B cell (primary cell): ENCODE data around the gene POLR2J. TPM values are rescaled to one million over a fixed set of nuclear protein-coding genes. Genes with fewer than 3 reads are reported as not detected.
A peak's percentile ranks its signal among the peaks of the same experiment; 100 is the strongest.

ENCODE experiments used
- ATAC-seq: fragments of 200-7000 bp; cut with Tn5 transposase; one replicate; pipeline ENCODE4 v1.10.0; 2021; ENCODE audit warnings: low read depth, mild to moderate bottlenecking, moderate number of reproducible peaks, moderate library complexity
- CTCF ChIA-PET: fragments of 350-600 bp; sonication (Branson Sonifier 250); formaldehyde crosslinking; loops from one replicate; lab custom pipeline; 2021; ENCODE audit warnings: antibody characterized with exemption, inconsistent platforms; lab: Charles Lee
- POLR2A ChIA-PET: fragments of 350-600 bp; sonication (Branson Sonifier 250); formaldehyde crosslinking; loops from one replicate; lab custom pipeline; 2021; ENCODE audit warnings: antibody characterized with exemption; lab: Charles Lee
- DNase-seq: peaks from one replicate; pipeline ENCODE4 v3.0.0; 2013
- H2AFZ ChIP-seq: 2 replicates; pipeline ENCODE4 v1.6.1; 2012; ENCODE audit warnings: mild to moderate bottlenecking, low read depth, low read length; ENCODE audit not compliant: insufficient read depth, poor library complexity, severe bottlenecking
- H3K27ac ChIP-seq, 2 donors: 1 replicate in 1 of 2; 2 replicates in 1 of 2; pipeline ENCODE4 v1.5.1; 2012 to 2013; ENCODE audit warnings: low read length in 2 of 2, mild to moderate bottlenecking in 2 of 2, moderate library complexity in 1 of 2
- H3K27me3 ChIP-seq, 4 experiments: fragments of 200-600 bp in 1 of 4; sonication (generic) in 1 of 4; replicated peaks in 1 of 4; 1 replicate in 2 of 4; 2 replicates in 2 of 4; pipeline versions ENCODE4 v1.6.1 to v1.7.0; 2013 to 2016; ENCODE audit warnings: low read length in 3 of 4, mild to moderate bottlenecking in 2 of 4, mixed read lengths in 1 of 4, moderate library complexity in 1 of 4; ENCODE audit not compliant: insufficient read depth in 4 of 4, control insufficient read depth in 3 of 4; ENCODE audit errors: control extremely low read depth in 1 of 4
- H3K36me3 ChIP-seq, 2 experiments: replicated peaks in 1 of 2; 1 replicate in 1 of 2; 2 replicates in 1 of 2; pipeline versions ENCODE4 v1.6.1 to v1.7.1; 2013; ENCODE audit warnings: low read length in 1 of 2; ENCODE audit not compliant: insufficient read depth in 2 of 2, control insufficient read depth in 1 of 2; ENCODE audit errors: control extremely low read depth in 1 of 2, extremely low read depth in 1 of 2
- H3K4me1 ChIP-seq, 2 donors: fragments of 200-600 bp in 1 of 2; sonication (generic) in 1 of 2; 1 replicate in 1 of 2; 2 replicates in 1 of 2; pipeline versions ENCODE4 v1.5.1 to v1.6.1; 2013 to 2017; ENCODE audit warnings: low read length in 2 of 2; ENCODE audit not compliant: control insufficient read depth in 2 of 2, insufficient read depth in 2 of 2
- H3K4me2 ChIP-seq: replicated peaks from 2 replicates; pipeline ENCODE3; 2012; ENCODE audit warnings: mild to moderate bottlenecking, low read depth, low read length; ENCODE audit not compliant: poor library complexity, severe bottlenecking
- H3K4me3 ChIP-seq, 5 experiments: fragments of 200-600 bp in 1 of 5; sonication (generic) in 1 of 5; 1 replicate in 3 of 5; 2 replicates in 2 of 5; pipeline versions ENCODE4 v1.5.1 to v1.7.0; 2011 to 2016; ENCODE audit warnings: low read length in 4 of 5, mild to moderate bottlenecking in 4 of 5, low read depth in 2 of 5, control low read depth in 1 of 5, moderate library complexity in 1 of 5; ENCODE audit not compliant: insufficient read depth in 1 of 5; ENCODE audit errors: control extremely low read depth in 1 of 5, extremely low read depth in 1 of 5
- H3K79me2 ChIP-seq: fragments of 200-600 bp; sonication (generic); one replicate; pipeline ENCODE4 v1.6.0; 2016; ENCODE audit warnings: low read length; ENCODE audit not compliant: control insufficient read depth, insufficient read depth
- H3K9ac ChIP-seq: fragments of 200-600 bp; sonication (generic); 2 replicates; pipeline ENCODE4 v1.6.1; 2017; ENCODE audit warnings: mild to moderate bottlenecking, low read length, moderate library complexity
- H3K9me3 ChIP-seq, 3 donors: one replicate each; pipeline versions ENCODE4 v1.6.1 to v1.7.1; 2013; ENCODE audit warnings: low read length in 2 of 3; ENCODE audit not compliant: control insufficient read depth in 2 of 3, insufficient read depth in 1 of 3; ENCODE audit errors: control extremely low read depth in 1 of 3
- H4K20me1 ChIP-seq: 2 replicates; pipeline ENCODE4 v1.6.0; 2012; ENCODE audit warnings: mild to moderate bottlenecking, low read length; ENCODE audit not compliant: insufficient read depth, control insufficient read depth, poor library complexity, severe bottlenecking
- H3K27ac Mint-ChIP-seq: one replicate; pipeline ENCODE4 v1.8.0; 2021; ENCODE audit warnings: mixed read lengths
- H3K27me3 Mint-ChIP-seq: one replicate; pipeline ENCODE4 v1.8.0; 2021; ENCODE audit warnings: mixed read lengths
- H3K4me1 Mint-ChIP-seq: one replicate; pipeline ENCODE4 v1.8.0; 2021; ENCODE audit warnings: mixed read lengths
- H3K4me3 Mint-ChIP-seq: one replicate; pipeline ENCODE4 v1.8.0; 2021; ENCODE audit warnings: mixed read lengths
- H3K9me3 Mint-ChIP-seq: one replicate; pipeline ENCODE4 v1.8.0; 2022; ENCODE audit warnings: mixed read lengths; ENCODE audit not compliant: insufficient read depth
- CTCF ChIP-seq: fragments of 200-600 bp; IDR thresholded peaks from one replicate; pipeline ENCODE4 v1.8.0; 2022; ENCODE audit warnings: antibody characterized with exemption, mild to moderate bottlenecking
- EZH2 ChIP-seq: IDR thresholded peaks from 2 replicates; pipeline ENCODE4 v1.6.1; 2012; ENCODE audit warnings: borderline replicate concordance, low read depth, mild to moderate bottlenecking, moderate library complexity, low read length; ENCODE audit not compliant: insufficient read depth, poor library complexity, severe bottlenecking
- WGBS: methylation state at CpG from one replicate; pipeline ENCODE4 v1.1.5; 2013; ENCODE audit warnings: missing lambda C conversion rate; ENCODE audit not compliant: insufficient coverage; 5-methylcytosine and 5-hydroxymethylcytosine counted together
- intact Hi-C: fragments of 100-400 bp; cut with micrococcal nuclease; formaldehyde crosslinking; loops from one replicate; pipeline ENCODE4 v1.10.0; 2022
- polyA plus RNA-seq: library from polyadenylated mRNA; depleted of rRNA; stranded (reverse); fragments of >200 nt; gene quantifications from 2 replicates; pipeline ENCODE4 v1.2.3, GENCODE V29; 2012
- total RNA-seq, 2 donors: library from RNA; stranded (reverse); fragments of 120-200 nt in 1 of 2; gene quantifications; 1 replicate in 1 of 2; 2 replicates in 1 of 2; pipeline versions ENCODE4 v1.2.3 to v1.2.4, GENCODE V29; 2013 to 2022

POLR2J gene
- total and polyA plus RNA-seq, 2 donors (not counting 1 experiment from before 2014, with no cell fraction given), result 34.0 to 83.0 TPM

- Mint-ChIP-seq H3K27ac (peak within 1 kb of the TSS; percentile 87), H3K4me3 (peak within 1 kb of the TSS; percentile 91), H3K9me3 (no peaks in the 10 kb centered on the region), H3K4me1 (peaks cover 30% of the 10 kb centered on the region), H3K27me3 (no peaks in the 10 kb centered on the region)
- H2AFZ ChIP-seq, result peak within 1 kb of the TSS; percentile 95
- H4K20me1 ChIP-seq, result peaks cover 6% of the 10 kb centered on the region
- H3K4me3 ChIP-seq, result peak within 1 kb of the TSS; percentile 57 to 99 (median 94)
- CTCF ChIA-PET, result interaction anchor here (0.7 to 6.3 kb wide), 7 partner anchors 8 to 69 kb away, joined by 3 to 45 read pairs (median 3); partner anchors contain the start of gene PRKRIP1
- no peaks in the 10 kb centered on the region for H3K9me3 ChIP-seq
- no peaks in the 10 kb centered on the region for H3K27me3 ChIP-seq
- H3K27ac ChIP-seq, result peak within 1 kb of the TSS; percentile 44 to 70
- H3K79me2 ChIP-seq, result peaks cover 67% of the 10 kb centered on the region
- peak; percentile 25 for TF ChIP-seq CTCF
- no peak for TF ChIP-seq EZH2
- under 1% methylated on average over 81 of the region's 81 CpGs for WGBS
- intact Hi-C loops, result loop anchor here (5.0 kb wide), 1 partner anchor 177 kb away; the partner anchor contains the start of gene SH2B2
- peak within 1 kb of the TSS; percentile 95 for H3K4me2 ChIP-seq
- peaks cover 0 to 14% of the 10 kb centered on the region in 2 experiments for H3K36me3 ChIP-seq
- DNase-seq (peak; percentile 95), ATAC-seq (peak; percentile 97)
- POLR2A ChIA-PET, result interaction anchor here (0.6 to 1.9 kb wide), 5 partner anchors 13 to 60 kb away, joined by 3 to 5 read pairs (median 4); no protein-coding TSS in a partner anchor
- peaks cover 19 to 31% of the 10 kb centered on the region in 2 donors for H3K4me1 ChIP-seq
- H3K9ac ChIP-seq, result peak within 1 kb of the TSS; percentile 88
These were observed 14.0 kb downstream of the POLR2J start, which contains the start of the genes ALKBH4 and LRWD1 for GRCh38 chr7:102464577-102465280. TSS of gene ALKBH4 (minus strand) at chr7:102464863. CDS start at chr7:102464836, 27 bp downstream. TSS of gene LRWD1 (plus strand) at chr7:102464984. CDS start at chr7:102465081, 97 bp downstream.
